ENCODE data around the gene LCOR.

DNA sequence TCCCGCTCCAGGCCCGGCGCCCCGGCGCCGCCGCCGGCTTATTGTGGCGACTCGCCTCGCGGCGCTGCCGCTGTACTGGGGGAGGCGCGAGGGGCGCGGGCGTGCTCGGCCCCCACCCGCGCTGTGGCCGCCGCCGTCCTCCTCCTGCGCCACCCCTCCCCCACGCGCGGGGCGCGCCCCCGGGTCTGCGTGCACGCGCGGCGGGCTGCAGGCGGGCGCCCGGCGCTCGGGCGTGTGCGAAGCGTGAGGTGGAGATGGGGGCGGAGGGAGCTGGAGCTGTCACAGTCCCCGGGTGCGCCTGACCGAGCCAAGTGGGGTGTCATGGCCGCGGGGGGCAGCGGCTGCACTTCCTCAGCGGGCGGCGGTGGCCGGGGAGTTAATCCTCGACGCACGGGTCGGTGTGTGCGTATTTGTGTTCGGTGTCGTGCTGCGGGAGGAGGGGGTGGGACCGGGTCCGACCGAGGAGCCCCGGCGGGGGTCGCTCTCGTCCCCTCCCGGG lies 672 bp downstream of the LCOR start:
- TF ChIP-seq GATA2 (IDR thresholded peaks at IDR 0.05; ENCODE audit: low read depth, low read length) = no peak
- no peak for TF ChIP-seq GATA3 (IDR thresholded peaks at IDR 0.05; ENCODE audit: low read depth, low read length)

Data from SH-SY5Y (cell line).